H1 (cell line): Measurements from ENCODE around the gene USP43. TPM values are rescaled to one million over a fixed set of nuclear protein-coding genes. Genes with fewer than 3 reads are reported as not detected.

Experiments
- CTCF ChIA-PET: fragments of 300-600 bp; sonication (Branson Sonifier 250); formaldehyde crosslinking; loops from one replicate; lab custom pipeline; 2021; ENCODE audit not compliant: partially characterized antibody; lab: Charles Lee
- POLR2A ChIA-PET: fragments of 300-600 bp; sonication (Branson Sonifier 250); formaldehyde crosslinking; loops from one replicate; lab custom pipeline; 2021; ENCODE audit warnings: inconsistent platforms; ENCODE audit not compliant: partially characterized antibody; lab: Charles Lee
- DNase-seq, 2 experiments: peaks; one replicate each; pipeline versions ENCODE4 v3.0.0 to v3.0.0-alpha.2; 2010 to 2022; ENCODE audit warnings: low spot score in 2 of 2, low read depth in 1 of 2, mixed read lengths in 1 of 2
- FAIRE-seq: peaks from 2 replicates; lab custom pipeline; 2011; peaks lifted over from hg19 to GRCh38; lab: Jason Lieb, UNC
- H2AFZ ChIP-seq: 2 replicates; pipeline ENCODE4 v1.8.1; 2012; ENCODE audit warnings: low read length, inconsistent platforms
- H2AK5ac ChIP-seq: 2 replicates; pipeline ENCODE4 v1.6.1; 2013; ENCODE audit warnings: low read depth, low read length
- H2BK120ac ChIP-seq: replicated peaks from 2 replicates; pipeline ENCODE3; 2013; ENCODE audit warnings: low read depth, low read length, inconsistent platforms
- H2BK12ac ChIP-seq: 2 replicates; pipeline ENCODE4 v1.6.1; 2013; ENCODE audit warnings: low read depth, low read length
- H2BK15ac ChIP-seq: 2 replicates; pipeline ENCODE4 v1.6.1; 2013; ENCODE audit warnings: low read length
- H2BK20ac ChIP-seq: 2 replicates; pipeline ENCODE4 v1.6.1; 2013; ENCODE audit warnings: low read length
- H2BK5ac ChIP-seq: 2 replicates; pipeline ENCODE4 v1.6.1; 2013; ENCODE audit warnings: low read depth, low read length
- H3K14ac ChIP-seq: 2 replicates; pipeline ENCODE4 v1.6.1; 2013; ENCODE audit warnings: inconsistent platforms; ENCODE audit not compliant: insufficient read length
- H3K18ac ChIP-seq: 2 replicates; pipeline ENCODE4 v1.6.1; 2013; ENCODE audit warnings: low read length; ENCODE audit errors: extremely low read depth
- H3K23ac ChIP-seq: 2 replicates; pipeline ENCODE4 v1.6.1; 2013; ENCODE audit warnings: inconsistent platforms; ENCODE audit not compliant: insufficient read length
- H3K23me2 ChIP-seq: 2 replicates; pipeline ENCODE4 v1.6.1; 2013; ENCODE audit warnings: low read depth, low read length
- H3K27ac ChIP-seq: 2 replicates; pipeline ENCODE4 v1.6.1; 2011; ENCODE audit warnings: low read depth, low read length, inconsistent platforms
- H3K27me3 ChIP-seq, 4 experiments: replicated peaks in 1 of 4; 1 replicate in 1 of 4; 2 replicates in 3 of 4; pipeline versions ENCODE4 v1.6.1 to v1.8.1; 2011 to 2013; ENCODE audit warnings: low read length in 3 of 4, mild to moderate bottlenecking in 3 of 4, inconsistent platforms in 2 of 4, mixed read lengths in 2 of 4, moderate library complexity in 1 of 4; ENCODE audit not compliant: control insufficient read depth in 3 of 4, insufficient read depth in 3 of 4; ENCODE audit errors: extremely low read depth in 1 of 4
- H3K36me3 ChIP-seq, 4 experiments: 2 replicates each; pipeline versions ENCODE4 v1.6.1 to v1.8.1; 2011 to 2013; ENCODE audit warnings: mild to moderate bottlenecking in 4 of 4, low read length in 3 of 4, moderate library complexity in 2 of 4, control low read depth in 1 of 4, inconsistent platforms in 1 of 4; ENCODE audit not compliant: insufficient read depth in 4 of 4, control insufficient read depth in 2 of 4
- H3K4ac ChIP-seq: replicated peaks from 2 replicates; pipeline ENCODE3; 2013; ENCODE audit warnings: low read length, low read depth, mixed read lengths, inconsistent platforms; ENCODE audit not compliant: insufficient read length
- H3K4me1 ChIP-seq, 4 experiments: replicated peaks in 1 of 4; 1 replicate in 1 of 4; 2 replicates in 3 of 4; pipeline versions ENCODE4 v1.6.1 to v1.8.1; 2011 to 2013; ENCODE audit warnings: low read length in 3 of 4, inconsistent platforms in 2 of 4, mixed read lengths in 1 of 4; ENCODE audit not compliant: insufficient read depth in 4 of 4, control insufficient read depth in 3 of 4
- H3K4me2 ChIP-seq, 2 experiments: 2 replicates each; pipeline versions ENCODE4 v1.6.1 to v1.8.1; 2011 to 2013; ENCODE audit warnings: low read depth in 2 of 2, low read length in 2 of 2, control low read depth in 1 of 2, inconsistent platforms in 1 of 2, mild to moderate bottlenecking in 1 of 2; ENCODE audit not compliant: insufficient read depth in 1 of 2
- H3K4me3 ChIP-seq, 4 experiments: fragments of 200-600, 300-600 bp in 1 of 4; sonication (generic), shearing (Covaris generic), sonication (Bioruptor Twin) in 1 of 4; 2 replicates each; pipeline versions ENCODE4 v1.5.1 to v1.8.1; 2011 to 2016; ENCODE audit warnings: low read length in 4 of 4, low read depth in 3 of 4, control low read depth in 2 of 4, inconsistent platforms in 2 of 4, mild to moderate bottlenecking in 2 of 4, mixed read lengths in 1 of 4, moderate library complexity in 1 of 4; ENCODE audit not compliant: insufficient read depth in 2 of 4; ENCODE audit errors: extremely low read depth in 1 of 4
- H3K56ac ChIP-seq: replicated peaks from 2 replicates; pipeline ENCODE3; 2013; ENCODE audit warnings: low read depth, mild to moderate bottlenecking, mixed read lengths, low read length, inconsistent platforms; ENCODE audit not compliant: insufficient read length
- H3K79me1 ChIP-seq: 2 replicates; pipeline ENCODE4 v1.6.1; 2013; ENCODE audit warnings: low read depth, low read length, control low read depth
- H3K79me2 ChIP-seq, 2 experiments: 2 replicates each; pipeline versions ENCODE4 v1.6.1 to v1.8.1; 2012 to 2013; ENCODE audit warnings: low read length in 2 of 2, mild to moderate bottlenecking in 2 of 2, inconsistent platforms in 1 of 2; ENCODE audit not compliant: insufficient read depth in 2 of 2, control insufficient read depth in 1 of 2
- H3K9ac ChIP-seq, 4 experiments: replicated peaks in 1 of 4; 1 replicate in 1 of 4; 2 replicates in 3 of 4; pipeline versions ENCODE4 v1.6.1 to v1.8.1; 2011 to 2013; ENCODE audit warnings: low read depth in 3 of 4, low read length in 3 of 4, control low read depth in 2 of 4, mild to moderate bottlenecking in 2 of 4, moderate library complexity in 2 of 4, inconsistent platforms in 1 of 4; ENCODE audit errors: extremely low read depth in 1 of 4
- H3K9me3 ChIP-seq, 2 experiments: 2 replicates each; pipeline versions ENCODE4 v1.6.1 to v1.8.1; 2012 to 2013; ENCODE audit warnings: mild to moderate bottlenecking in 2 of 2, moderate library complexity in 2 of 2, control low read depth in 1 of 2, inconsistent platforms in 1 of 2, low read depth in 1 of 2, low read length in 1 of 2, mixed read lengths in 1 of 2; ENCODE audit not compliant: insufficient read depth in 2 of 2
- H4K20me1 ChIP-seq, 2 experiments: replicated peaks in 1 of 2; 2 replicates each; pipeline versions ENCODE3 to v1.8.1; 2011 to 2013; ENCODE audit warnings: inconsistent platforms in 2 of 2, low read length in 2 of 2, mild to moderate bottlenecking in 1 of 2; ENCODE audit not compliant: insufficient read depth in 2 of 2, control insufficient read depth in 1 of 2
- H4K5ac ChIP-seq: 2 replicates; pipeline ENCODE4 v1.6.1; 2013; ENCODE audit warnings: low read length, low read depth, mixed read lengths, inconsistent platforms; ENCODE audit not compliant: insufficient read length
- H4K8ac ChIP-seq: 2 replicates; pipeline ENCODE4 v1.8.0; 2013; ENCODE audit warnings: mild to moderate bottlenecking, moderate library complexity, low read length, inconsistent platforms; ENCODE audit not compliant: insufficient read depth; ENCODE audit errors: extremely low read depth
- H4K91ac ChIP-seq: replicated peaks from 2 replicates; pipeline ENCODE3; 2013; ENCODE audit warnings: low read length, mixed read lengths, inconsistent platforms; ENCODE audit not compliant: insufficient read length
- ASH2L ChIP-seq: fragments of 200-600, 300-600 bp; sonication (generic); IDR thresholded peaks from one replicate; pipeline ENCODE4 v1.7.1; 2017; ENCODE audit warnings: low read length
- BRCA1 ChIP-seq: IDR thresholded peaks from 2 replicates; pipeline ENCODE4 v1.6.1; 2012; ENCODE audit warnings: low read depth, low read length, improper control_type of control experiment
- CTBP2 ChIP-seq: IDR thresholded peaks from 2 replicates; pipeline ENCODE4 v1.7.0; 2011; ENCODE audit warnings: borderline replicate concordance, mild to moderate bottlenecking, moderate library complexity, mixed read lengths, low read length; ENCODE audit not compliant: insufficient read depth, insufficient read length
- CTCF ChIP-seq, 3 experiments: IDR thresholded peaks; 1 replicate in 2 of 3; 2 replicates in 1 of 3; pipeline versions ENCODE4 v1.5.1 to v1.6.1; 2011; ENCODE audit warnings: low read length in 3 of 3, mild to moderate bottlenecking in 3 of 3, inconsistent platforms in 2 of 3, low read depth in 1 of 3, moderate library complexity in 1 of 3; ENCODE audit not compliant: insufficient read depth in 1 of 3; ENCODE audit errors: control extremely low read depth in 1 of 3
- GABPA ChIP-seq: IDR thresholded peaks from 2 replicates; pipeline ENCODE4 v1.6.1; 2011; ENCODE audit warnings: mild to moderate bottlenecking, low read length, moderate library complexity, borderline replicate concordance; ENCODE audit not compliant: insufficient read depth
- KDM4A ChIP-seq: IDR thresholded peaks from one replicate; pipeline ENCODE4 v1.7.1; 2012; ENCODE audit warnings: low read depth, mild to moderate bottlenecking, moderate library complexity, low read length, inconsistent platforms; ENCODE audit not compliant: severe bottlenecking
- RAD21 ChIP-seq, 2 experiments: IDR thresholded peaks in 1 of 2; conservative IDR thresholded peaks in 1 of 2; 2 replicates each; pipeline ENCODE4 v1.6.1; 2011; ENCODE audit warnings: low read depth in 2 of 2, low read length in 2 of 2, improper control_type of control experiment in 1 of 2, inconsistent platforms in 1 of 2, mild to moderate bottlenecking in 1 of 2, moderate library complexity in 1 of 2
- RXRA ChIP-seq: IDR thresholded peaks from 2 replicates; pipeline ENCODE4 v1.6.1; 2011; ENCODE audit warnings: low read depth, mild to moderate bottlenecking, low read length, moderate library complexity; ENCODE audit not compliant: insufficient read depth
- TEAD4 ChIP-seq: IDR thresholded peaks from 2 replicates; pipeline ENCODE4 v1.6.1; 2012; ENCODE audit warnings: low read depth, low read length, inconsistent platforms, mixed read lengths
- WGBS, 2 experiments: shearing (Covaris generic) in 1 of 2; methylation state at CpG; one replicate each; pipeline versions ENCODE4 v1.1.6 to v1.1.7; 2013 to 2015; ENCODE audit warnings: low lambda C conversion rate in 2 of 2, mixed read lengths in 2 of 2, inconsistent platforms in 1 of 2, low coverage in 1 of 2, missing lambda C conversion rate in 1 of 2; ENCODE audit not compliant: insufficient replicate concordance in 2 of 2, insufficient coverage in 1 of 2, insufficient read length in 1 of 2; ENCODE audit errors: extremely low coverage in 1 of 2, missing lambda C conversion rate in 1 of 2; 5-methylcytosine and 5-hydroxymethylcytosine counted together
- polyA plus RNA-seq, 7 experiments: library from polyadenylated mRNA; depleted of rRNA in 3 of 7; stranded (reverse) in 5 of 7; unstranded in 2 of 7; fragments of >200 nt in 5 of 7; fragments of 200-250 nt in 2 of 7; gene quantifications; 1 replicate in 5 of 7; 2 replicates in 1 of 7; 4 replicates in 1 of 7; pipeline versions ENCODE4 v1.2.1 to v1.2.3, GENCODE V29; 2011 to 2013; ENCODE audit warnings: missing spikeins in 2 of 7, mixed read lengths in 2 of 7
- total RNA-seq: library from RNA; stranded (reverse); fragmentation: NEBNext Ultra II Directional; extraction: Animal tissue kit (Norgen Biotek cat#: 25700); gene quantifications from 2 replicates; pipeline ENCODE4 v1.2.1, GENCODE V29; 2021

Gene USP43
- total and polyA plus RNA-seq, 2 of the 8 experiments (the other 6 are each of a cell fraction or from before 2014, with no cell fraction given), result 3.0 to 7.2 TPM

- H3K23me2 ChIP-seq, result no peaks in the 10 kb centered on the region
- H2BK12ac ChIP-seq, result no peak overlapping the region
- H3K9ac ChIP-seq, result no peak overlapping the region
- no peaks in the 10 kb centered on the region for H3K4me1 ChIP-seq
- no peak overlapping the region for H3K14ac ChIP-seq
- H2BK5ac ChIP-seq, result no peak overlapping the region
- 44% methylated on average over 2 of the region's 2 CpGs; no CpG with 5 or more reads in 1 of the 2 experiments for WGBS, 2 experiments
- peaks cover 0 to 2% of the 10 kb centered on the region in 2 experiments for H4K20me1 ChIP-seq
- H3K36me3 ChIP-seq, result peaks cover 0 to 3% (median 0%) of the 10 kb centered on the region in 4 experiments; a peak in 1 of 8 replicates
- H3K4me2 ChIP-seq, result no peak overlapping the region
- peaks cover 13 to 14% of the 10 kb centered on the region in 2 experiments; a peak in 3 of 4 replicates for H3K9me3 ChIP-seq
- no peak overlapping the region for H3K23ac ChIP-seq
- H3K18ac ChIP-seq, result no peak overlapping the region
- H3K4ac ChIP-seq, result no peak overlapping the region
- H2AK5ac ChIP-seq, result no peak overlapping the region
- H2BK20ac ChIP-seq, result no peak overlapping the region
- no peaks in the 10 kb centered on the region for H3K79me2 ChIP-seq
- H2BK15ac ChIP-seq, result no peak overlapping the region
- H3K79me1 ChIP-seq, result no peaks in the 10 kb centered on the region
- no peak overlapping the region for H3K27ac ChIP-seq
- H4K5ac ChIP-seq, result no peak overlapping the region
- no peak overlapping the region for H3K56ac ChIP-seq
- H3K4me3 ChIP-seq, result no peak overlapping the region
- CTCF ChIA-PET, result interaction anchor here (0.6 to 5.3 kb wide), 31 partner anchors 11 to 1660 kb away, joined by 3 to 20 read pairs (median 4); no protein-coding TSS in a partner anchor
- H4K8ac ChIP-seq, result no peak overlapping the region
- DNase-seq (no peak), FAIRE-seq (peak; percentile 89)
- H3K27me3 ChIP-seq, result no peaks in the 10 kb centered on the region
- POLR2A ChIA-PET, result no interaction called here
- H2AFZ ChIP-seq, result no peak overlapping the region
- no peak overlapping the region for H2BK120ac ChIP-seq
- H4K91ac ChIP-seq, result no peak overlapping the region
- TF ChIP-seq CTBP2, result no peak
- no peak for TF ChIP-seq ASH2L
- no peak for TF ChIP-seq RXRA
- TF ChIP-seq BRCA1, result no peak
- TF ChIP-seq TEAD4, result no peak
- no peak for TF ChIP-seq GABPA
- TF ChIP-seq KDM4A, result no peak
- peak in 2 of 3 experiments; percentile 89 to 92; a peak in 3 of 4 replicates for TF ChIP-seq CTCF (IDR thresholded peaks at IDR 0.05; ENCODE audit: control extremely low read depth in 1 of 3, insufficient read depth in 1 of 3, low read depth in 1 of 3, low read length in 3 of 3)
- peak; percentile 91 to 93 for TF ChIP-seq RAD21 (IDR thresholded peaks at IDR 0.05 in 1 of 2, conservative IDR thresholded peaks at IDR 0.05 in 1 of 2; ENCODE audit: low read depth in 2 of 2, low read length in 2 of 2)
Measured at GRCh38 chr17:9729034-9729650, 83.8 kb downstream of the USP43 start.
